ENCODE results near the gene PPP1R3E. TPM values are rescaled to one million over a fixed set of nuclear protein-coding genes. Genes with fewer than 3 reads are reported as not detected.

Gene PPP1R3E
- total RNA-seq, 1 donor from 2014 or later, result 3.4 TPM

GRCh38 chr14:23347406-23348296, 45.0 kb upstream of the PPP1R3E start:
- Histone ChIP-seq H3K27me3 (ENCODE audit: control insufficient read depth, insufficient read depth, low read length) (no peaks in the 10 kb centered on the region), H3K36me3 (ENCODE audit: control insufficient read depth, insufficient read depth, low read length) (no peaks in the 10 kb centered on the region), H3K4me3 (ENCODE audit: low read depth, low read length) (no peak overlapping the region)
- FAIRE-seq (no peak), DNase-seq (ENCODE audit: low read depth) (no peak)
- TF ChIP-seq CTCF (IDR thresholded peaks at IDR 0.05; ENCODE audit: insufficient read depth, low read length, severe bottlenecking), result no peak

GRCh38 chr14:23346693-23347405, 44.2 kb upstream of the PPP1R3E start:
- FAIRE-seq (no peak), DNase-seq (ENCODE audit: low read depth) (no peak)
- no peaks in the 10 kb centered on the region for H3K27me3 ChIP-seq (ENCODE audit: control insufficient read depth, insufficient read depth, low read length)
- H3K4me3 ChIP-seq (ENCODE audit: low read depth, low read length), result no peak overlapping the region
- no peaks in the 10 kb centered on the region for H3K36me3 ChIP-seq (ENCODE audit: control insufficient read depth, insufficient read depth, low read length)
- TF ChIP-seq CTCF (IDR thresholded peaks at IDR 0.05; ENCODE audit: insufficient read depth, low read length, severe bottlenecking), result no peak

GRCh38 chr14:23345987-23346692, 43.5 kb upstream of the PPP1R3E start:
- Histone ChIP-seq H3K27me3 (ENCODE audit: control insufficient read depth, insufficient read depth, low read length) (no peaks in the 10 kb centered on the region), H3K4me3 (ENCODE audit: low read depth, low read length) (no peak overlapping the region), H3K36me3 (ENCODE audit: control insufficient read depth, insufficient read depth, low read length) (no peaks in the 10 kb centered on the region)
- FAIRE-seq (no peak), DNase-seq (ENCODE audit: low read depth) (no peak)
- TF ChIP-seq CTCF (IDR thresholded peaks at IDR 0.05; ENCODE audit: insufficient read depth, low read length, severe bottlenecking), result no peak

GRCh38 chr14:23344481-23344880, 41.8 kb upstream of the PPP1R3E start:
- no peaks in the 10 kb centered on the region for H3K27me3 ChIP-seq (ENCODE audit: control insufficient read depth, insufficient read depth, low read length)
- no peak for DNase-seq (ENCODE audit: low read depth)
- TF ChIP-seq CTCF (IDR thresholded peaks at IDR 0.05; ENCODE audit: insufficient read depth, low read length, severe bottlenecking), result no peak
- no peak for FAIRE-seq
- H3K36me3 ChIP-seq (ENCODE audit: control insufficient read depth, insufficient read depth, low read length), result no peaks in the 10 kb centered on the region
- H3K4me3 ChIP-seq (ENCODE audit: low read depth, low read length), result no peak overlapping the region

- Histone ChIP-seq H3K4me3 (ENCODE audit: low read depth, low read length) (no peak overlapping the region), H3K27me3 (ENCODE audit: control insufficient read depth, insufficient read depth, low read length) (no peaks in the 10 kb centered on the region), H3K36me3 (ENCODE audit: control insufficient read depth, insufficient read depth, low read length) (no peaks in the 10 kb centered on the region)
- DNase-seq (ENCODE audit: low read depth) (no peak), FAIRE-seq (no peak)
- TF ChIP-seq CTCF (IDR thresholded peaks at IDR 0.05; ENCODE audit: insufficient read depth, low read length, severe bottlenecking), result no peak
Measured at GRCh38 chr14:23339506-23340268, 37.0 kb upstream of the PPP1R3E start.
